BLaER1 (cell line): ENCODE results near the gene ALDH3A1.

Experiments
- H3K27ac ChIP-seq: shearing (Covaris generic); formaldehyde crosslinking; 2 replicates; pipeline ENCODE4 v1.8.1; 2022
- H3K27me3 ChIP-seq: shearing (Covaris generic); formaldehyde crosslinking; 2 replicates; pipeline ENCODE4 v1.8.1; 2022
- H3K36me3 ChIP-seq: shearing (Covaris generic); formaldehyde crosslinking; 2 replicates; pipeline ENCODE4 v1.8.1; 2022
- H3K4me1 ChIP-seq: shearing (Covaris generic); formaldehyde crosslinking; 2 replicates; pipeline ENCODE4 v1.8.1; 2022
- H3K4me2 ChIP-seq: shearing (Covaris generic); formaldehyde crosslinking; 2 replicates; pipeline ENCODE4 v1.8.1; 2022
- H3K4me3 ChIP-seq: shearing (Covaris generic); formaldehyde crosslinking; 2 replicates; pipeline ENCODE4 v1.8.1; 2022
- H3K9ac ChIP-seq: shearing (Covaris generic); formaldehyde crosslinking; 2 replicates; pipeline ENCODE4 v1.8.1; 2022
- H3K9me3 ChIP-seq: shearing (Covaris generic); formaldehyde crosslinking; 2 replicates; pipeline ENCODE4 v1.8.1; 2022
- H4K20me1 ChIP-seq: shearing (Covaris generic); formaldehyde crosslinking; 2 replicates; pipeline ENCODE4 v1.8.1; 2022
- Cebpa-rat ChIP-seq: shearing (Covaris generic); IDR thresholded peaks from 2 replicates; pipeline ENCODE4 v1.8.1; 2022

Gene ALDH3A1

DNA sequence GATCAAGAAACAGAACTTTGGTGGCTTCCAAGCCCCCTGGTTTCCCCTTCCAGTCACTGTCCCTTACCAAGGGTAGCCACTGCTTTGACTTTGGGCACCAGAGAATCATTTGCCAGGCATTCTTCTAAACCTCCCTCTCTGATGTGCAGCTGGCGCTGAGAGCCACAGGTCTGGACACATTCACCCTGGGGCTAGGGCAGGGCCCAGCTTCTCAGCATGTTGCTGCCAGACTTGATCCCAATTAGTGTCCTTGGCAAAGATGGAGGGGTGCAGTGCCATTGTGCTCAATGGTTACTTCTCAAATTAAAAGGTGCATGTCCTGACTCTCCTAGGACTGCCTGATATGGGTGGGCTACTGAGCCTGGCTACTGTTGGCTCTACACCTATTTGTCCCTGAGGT, 24.1 kb downstream of the ALDH3A1 start:
- Histone ChIP-seq H3K9me3 (no peaks in the 10 kb centered on the region), H3K4me3 (no peak overlapping the region), H3K4me1 (peaks cover 12% of the 10 kb centered on the region; the same call in 1 of the 2 replicates), H3K4me2 (no peak overlapping the region), H3K27ac (no peak overlapping the region), H3K9ac (no peak overlapping the region), H3K27me3 (no peaks in the 10 kb centered on the region), H3K36me3 (no peaks in the 10 kb centered on the region), H4K20me1 (no peaks in the 10 kb centered on the region)
- no peak for TF ChIP-seq Cebpa-rat

DNA sequence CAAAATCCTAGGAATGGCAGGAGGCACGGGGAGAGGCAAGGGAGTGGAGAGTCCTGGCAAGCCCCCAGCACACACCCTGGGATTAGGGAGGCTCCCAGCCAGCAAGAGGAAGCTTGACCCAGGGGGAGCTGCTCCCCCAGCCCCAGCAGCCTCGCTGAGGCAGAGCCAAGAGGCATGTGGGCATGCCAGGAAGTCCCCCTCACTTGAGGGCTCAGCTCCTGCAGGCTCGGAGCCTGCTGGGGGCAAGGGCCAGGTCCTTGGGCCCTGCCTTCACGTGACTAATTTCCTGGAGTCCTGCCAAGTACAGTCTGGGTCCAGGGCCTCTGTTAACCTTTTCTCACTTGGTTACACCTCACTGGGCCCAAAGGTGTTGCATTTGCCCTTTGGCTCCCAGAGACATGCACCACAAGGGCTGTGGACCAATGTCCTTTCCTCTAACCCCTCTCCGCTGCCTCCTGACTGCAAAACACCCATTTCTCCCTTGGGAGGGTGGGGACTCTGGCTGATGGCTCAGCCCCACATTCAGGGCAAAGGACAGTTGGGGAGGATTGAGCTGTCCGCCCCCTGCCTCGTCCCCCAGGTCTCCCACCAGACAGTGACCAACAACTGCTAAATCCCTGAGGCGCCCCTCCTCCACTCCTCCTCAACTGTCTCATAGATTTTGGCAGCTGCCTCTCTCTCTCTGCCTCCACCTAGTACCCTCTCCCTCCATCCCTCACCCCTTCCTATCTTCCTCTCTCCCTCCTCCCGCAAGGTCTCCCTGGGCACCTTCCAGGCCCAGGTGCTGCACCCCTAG, 27.3 kb downstream of the ALDH3A1 start:
- Histone ChIP-seq H3K27ac (no peak overlapping the region), H4K20me1 (no peaks in the 10 kb centered on the region), H3K9me3 (no peaks in the 10 kb centered on the region), H3K4me3 (no peak overlapping the region), H3K27me3 (no peaks in the 10 kb centered on the region), H3K4me1 (peaks cover 7% of the 10 kb centered on the region; the same call in 1 of the 2 replicates), H3K4me2 (no peak overlapping the region), H3K9ac (no peak overlapping the region), H3K36me3 (no peaks in the 10 kb centered on the region)
- no peak for TF ChIP-seq Cebpa-rat

DNA sequence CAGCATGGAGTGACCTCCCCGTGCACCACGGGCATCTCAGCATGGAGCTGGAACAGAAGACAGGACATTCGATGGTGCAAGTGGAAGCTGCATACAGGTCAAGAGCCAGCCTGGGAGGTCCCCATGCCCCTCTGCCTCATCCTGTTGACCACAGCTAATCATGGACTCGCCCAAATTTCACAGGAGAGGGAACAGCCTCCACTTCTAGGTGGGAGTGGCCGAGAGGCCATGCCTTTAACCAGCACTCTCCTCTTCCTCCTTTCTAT, 28.0 kb downstream of the ALDH3A1 start:
- no peak overlapping the region for H3K27ac ChIP-seq
- H4K20me1 ChIP-seq, result no peaks in the 10 kb centered on the region
- no peak overlapping the region for H3K4me3 ChIP-seq
- no peak overlapping the region for H3K4me2 ChIP-seq
- TF ChIP-seq Cebpa-rat, result no peak
- no peaks in the 10 kb centered on the region for H3K27me3 ChIP-seq
- peaks cover 7% of the 10 kb centered on the region; the same call in 1 of the 2 replicates for H3K4me1 ChIP-seq
- no peaks in the 10 kb centered on the region for H3K36me3 ChIP-seq
- no peak overlapping the region for H3K9ac ChIP-seq
- no peaks in the 10 kb centered on the region for H3K9me3 ChIP-seq

DNA sequence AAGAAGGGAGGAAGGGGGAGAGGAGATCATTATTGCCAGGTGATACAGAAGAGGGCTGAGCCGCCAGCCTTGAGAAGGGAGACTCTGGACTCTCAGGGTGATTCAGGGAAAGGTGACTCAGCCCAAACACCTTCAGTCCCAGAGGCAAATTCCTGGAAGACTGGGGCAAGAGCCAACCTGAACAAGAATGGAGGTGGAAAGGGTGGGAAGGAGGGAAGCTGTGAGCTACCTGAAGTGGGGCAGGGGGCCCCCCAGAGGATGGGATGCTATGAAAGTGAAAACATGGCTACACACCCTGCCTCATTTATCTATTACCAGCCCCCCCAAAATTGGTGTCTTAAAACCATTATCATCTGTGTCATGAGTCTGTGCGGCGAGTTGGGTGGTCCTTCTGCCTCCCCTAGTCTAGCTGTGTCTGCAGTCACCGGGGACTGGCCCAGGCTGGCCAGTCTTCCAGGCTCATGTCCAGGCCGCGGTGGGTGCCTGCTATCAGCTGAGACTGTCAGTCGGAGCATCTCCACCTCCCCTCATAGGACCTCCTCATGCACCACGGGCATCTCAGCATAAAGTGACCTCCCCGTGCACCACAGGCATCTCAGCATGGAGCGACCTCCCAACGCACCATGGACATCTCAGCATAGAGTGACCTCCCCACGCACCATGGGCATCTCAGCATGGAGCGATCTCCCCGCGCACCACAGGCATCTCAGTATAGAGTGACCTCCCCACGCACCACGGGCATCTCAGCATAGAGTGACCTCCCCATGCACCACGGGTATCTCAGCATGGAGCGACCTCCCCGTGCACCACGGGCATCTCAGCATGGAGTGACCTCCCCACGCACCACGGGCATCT, 28.5 kb downstream of the ALDH3A1 start:
- Histone ChIP-seq H3K4me1 (peaks cover 7% of the 10 kb centered on the region; the same call in 1 of the 2 replicates), H3K27ac (no peak overlapping the region), H3K4me2 (no peak overlapping the region), H3K9ac (no peak overlapping the region), H3K27me3 (no peaks in the 10 kb centered on the region), H3K36me3 (no peaks in the 10 kb centered on the region), H3K9me3 (no peaks in the 10 kb centered on the region), H4K20me1 (no peaks in the 10 kb centered on the region), H3K4me3 (no peak overlapping the region)
- no peak for TF ChIP-seq Cebpa-rat

DNA sequence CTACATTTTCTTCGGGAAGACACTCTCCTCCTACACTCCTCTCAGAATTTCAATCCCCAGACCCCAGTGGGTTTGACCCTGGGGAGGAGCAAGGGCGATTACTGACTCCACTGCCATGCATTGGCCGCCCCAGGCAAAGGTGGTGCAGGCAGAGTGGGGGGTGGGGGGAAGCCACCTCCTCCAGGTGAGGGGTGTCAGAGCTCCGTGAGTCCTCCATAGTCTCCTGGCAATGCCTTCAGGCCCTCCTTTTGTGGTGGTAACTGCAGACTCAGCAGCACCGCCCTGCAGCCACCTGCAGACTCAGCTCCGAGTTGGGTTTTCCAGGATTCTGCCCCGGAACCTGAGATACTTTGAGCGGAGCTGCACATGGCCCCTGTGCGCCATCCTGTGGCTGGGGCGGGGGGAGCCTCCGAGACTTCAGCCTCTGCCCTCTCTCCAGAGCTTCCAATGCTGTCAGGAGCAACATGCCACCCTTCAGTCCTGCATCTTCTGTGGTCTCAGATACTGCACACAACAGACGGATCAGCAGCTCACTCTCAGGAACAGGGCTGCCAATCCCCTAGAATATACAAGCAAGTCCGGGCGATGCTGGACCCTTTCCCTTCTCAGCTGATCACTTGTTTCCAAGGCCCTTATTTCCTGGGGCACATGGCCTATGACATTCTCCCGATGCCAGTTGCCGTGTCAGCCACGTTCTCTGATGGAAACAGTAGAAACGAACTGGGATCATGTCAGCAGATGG, 29.3 kb downstream of the ALDH3A1 start:
- no peak overlapping the region for H3K27ac ChIP-seq
- TF ChIP-seq Cebpa-rat, result no peak
- H3K27me3 ChIP-seq, result no peaks in the 10 kb centered on the region
- H4K20me1 ChIP-seq, result no peaks in the 10 kb centered on the region
- H3K4me3 ChIP-seq, result no peak overlapping the region
- H3K9me3 ChIP-seq, result no peaks in the 10 kb centered on the region
- H3K9ac ChIP-seq, result no peak overlapping the region
- H3K4me1 ChIP-seq, result peaks cover 7% of the 10 kb centered on the region; the same call in 1 of the 2 replicates
- no peak overlapping the region for H3K4me2 ChIP-seq
- H3K36me3 ChIP-seq, result no peaks in the 10 kb centered on the region

DNA sequence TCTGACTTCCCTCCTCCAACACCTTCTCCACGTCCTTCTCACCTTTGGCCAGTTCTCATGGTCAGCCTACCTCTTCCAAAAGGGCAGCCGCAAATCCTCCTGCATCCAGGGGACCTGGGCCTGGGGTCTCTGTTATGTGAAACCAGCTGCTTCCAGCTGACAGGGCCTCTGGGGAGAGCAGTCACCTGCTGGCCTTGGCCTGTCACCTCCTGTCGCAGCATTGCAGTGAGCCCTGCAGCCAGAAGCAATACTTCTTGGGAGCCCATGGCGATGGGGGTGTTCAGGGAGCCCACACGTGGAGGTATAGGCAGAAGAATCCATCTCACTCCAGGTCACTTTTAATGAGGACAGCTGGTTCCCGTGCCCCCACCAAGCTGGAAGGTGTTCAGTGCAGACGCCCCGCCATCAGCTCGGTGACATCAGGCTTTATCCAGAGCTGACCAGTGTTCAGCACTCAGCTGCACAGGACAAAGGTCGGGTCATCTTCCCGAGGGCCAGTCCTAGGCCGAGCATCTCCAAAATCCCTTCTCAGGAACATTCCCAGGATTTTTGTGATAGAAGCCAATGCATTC, 30.0 kb downstream of the ALDH3A1 start:
- Histone ChIP-seq H3K27ac (no peak overlapping the region), H3K27me3 (no peaks in the 10 kb centered on the region), H3K9me3 (no peaks in the 10 kb centered on the region), H3K9ac (no peak overlapping the region), H3K4me1 (peaks cover 7% of the 10 kb centered on the region; the same call in 1 of the 2 replicates), H3K4me2 (no peak overlapping the region), H3K36me3 (no peaks in the 10 kb centered on the region), H4K20me1 (no peaks in the 10 kb centered on the region), H3K4me3 (no peak overlapping the region)
- TF ChIP-seq Cebpa-rat, result no peak

DNA sequence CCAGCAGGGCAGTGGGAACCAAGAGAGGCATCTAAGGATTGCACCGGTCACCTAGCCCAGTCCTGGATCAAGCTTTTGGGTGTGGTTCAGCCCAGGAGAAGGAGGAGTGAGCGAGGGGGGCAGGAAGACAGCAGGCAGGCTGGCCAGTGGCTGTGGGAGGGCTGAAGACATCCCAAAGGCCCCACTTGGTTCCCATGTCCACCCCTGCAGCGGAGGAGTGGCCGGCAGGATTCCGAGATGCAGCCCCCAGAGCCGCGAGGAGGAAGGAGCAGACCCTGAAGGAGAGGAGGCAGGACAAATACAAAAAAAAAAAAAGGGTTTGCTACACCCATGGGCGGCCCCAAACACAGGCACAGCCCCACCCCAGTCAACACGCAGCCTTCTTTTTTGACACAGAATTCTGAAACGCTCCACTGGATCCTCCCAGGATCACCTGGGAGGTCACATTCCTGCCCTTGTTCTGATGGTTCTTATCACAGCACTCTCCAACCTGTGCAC, 30.6 kb downstream of the ALDH3A1 start:
- TF ChIP-seq Cebpa-rat, result no peak

DNA sequence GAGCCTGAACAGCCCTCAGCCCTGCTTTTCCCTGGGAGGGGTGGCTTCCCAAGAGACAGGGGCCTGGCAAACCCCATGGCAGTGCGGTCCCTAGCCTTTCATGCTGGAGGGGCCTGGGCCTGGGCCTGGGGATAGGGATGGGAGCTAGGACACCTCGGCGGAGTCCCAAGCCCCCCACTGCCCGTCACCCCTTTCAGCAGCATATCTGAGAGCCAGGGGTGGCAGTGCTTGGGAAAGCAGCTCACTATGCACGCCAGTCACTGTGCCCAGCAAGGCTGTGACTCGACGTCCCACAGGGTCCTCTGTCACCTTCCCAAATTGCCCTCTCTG, 31.1 kb downstream of the ALDH3A1 start:
- peaks cover 7% of the 10 kb centered on the region; the same call in 1 of the 2 replicates for H3K4me1 ChIP-seq
- no peak overlapping the region for H3K4me2 ChIP-seq
- H3K9me3 ChIP-seq, result no peaks in the 10 kb centered on the region
- H3K27ac ChIP-seq, result no peak overlapping the region
- TF ChIP-seq Cebpa-rat, result no peak
- no peaks in the 10 kb centered on the region for H4K20me1 ChIP-seq
- no peak overlapping the region for H3K4me3 ChIP-seq
- no peaks in the 10 kb centered on the region for H3K36me3 ChIP-seq
- H3K27me3 ChIP-seq, result no peaks in the 10 kb centered on the region
- H3K9ac ChIP-seq, result no peak overlapping the region

More for the DNA sequence above, 30.6 kb downstream of the ALDH3A1 start:
- no peak overlapping the region for H3K9ac ChIP-seq
- H3K27me3 ChIP-seq, result no peaks in the 10 kb centered on the region
- no peak overlapping the region for H3K4me2 ChIP-seq
- peaks cover 7% of the 10 kb centered on the region; the same call in 1 of the 2 replicates for H3K4me1 ChIP-seq
- H4K20me1 ChIP-seq, result no peaks in the 10 kb centered on the region
- no peak overlapping the region for H3K27ac ChIP-seq
- H3K36me3 ChIP-seq, result no peaks in the 10 kb centered on the region
- no peak overlapping the region for H3K4me3 ChIP-seq
- H3K9me3 ChIP-seq, result no peaks in the 10 kb centered on the region
